Stimulated activated CD4-positive, alpha-beta T cell treated with anti-CD3 and anti-CD28 coated beads, TNF-alpha, amount 100 ng/mL, for 4 hours (primary cell): ENCODE measurements around the gene GFPT1.
"Not testable (repeated sequence)": the region's sequence is repeated elsewhere in the genome, so short reads cannot be mapped to it uniquely, and the experiment has no call there.

Experiments
- DNase-seq, 3 experiments: peaks; one replicate each; pipeline ENCODE4 v3.0.0-alpha.2; 2020; ENCODE audit warnings: low read depth in 3 of 3

The GFPT1 gene

GRCh38 chr2:69386789-69387734, at the start of gene GFPT1:
Gene GFPT1, minus strand, starts transcription at chr2:69387227. Its CDS starts 156 bp downstream, at chr2:69387071.
- DNase-seq, result peak; percentile 83 to 87 (median 84)

DNA sequence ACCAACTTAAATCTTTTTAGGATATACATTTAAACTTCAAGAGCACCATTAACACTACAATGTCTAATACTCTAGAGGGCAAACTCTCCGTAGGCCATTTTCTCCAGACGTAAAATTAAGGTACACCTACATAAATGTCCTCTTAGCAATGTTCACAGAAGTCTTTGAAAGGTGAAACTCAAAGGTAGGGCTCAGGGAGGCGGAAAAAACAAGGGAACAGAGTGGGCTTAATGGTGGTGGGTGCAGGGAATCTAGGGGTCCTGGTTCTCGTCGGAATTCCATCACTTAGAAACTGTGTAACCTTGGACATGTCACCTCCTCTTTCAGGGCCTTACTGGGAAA, 49.5 kb upstream of the GFPT1 start:
- no peak for DNase-seq

DNA sequence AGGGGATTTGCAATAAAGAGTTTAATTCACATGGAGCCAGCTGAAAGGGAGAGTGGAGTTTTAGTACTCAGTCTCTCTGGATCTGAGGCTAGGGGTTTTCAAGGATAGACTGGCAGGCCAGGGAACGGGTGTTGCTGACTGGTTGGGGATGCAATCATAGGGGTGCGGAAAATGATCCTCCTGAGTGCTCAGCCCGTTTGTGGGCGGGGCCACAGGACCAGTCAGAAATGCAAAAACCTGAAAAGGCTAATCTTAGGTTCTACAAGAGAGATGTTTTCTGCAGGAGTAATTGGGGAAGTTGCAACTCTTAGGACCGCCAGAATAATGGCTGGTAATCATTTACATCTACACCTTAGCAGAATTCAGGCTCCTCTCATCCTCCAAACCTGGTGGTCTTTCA, 47.7 kb upstream of the GFPT1 start:
- DNase-seq, result no peak

- DNase-seq, result no peak
These were observed 42.6 kb upstream of the GFPT1 start for GRCh38 chr2:69429491-69430183.

- no peak for DNase-seq
These were observed 42.0 kb upstream of the GFPT1 start for GRCh38 chr2:69428981-69429380.

DNA sequence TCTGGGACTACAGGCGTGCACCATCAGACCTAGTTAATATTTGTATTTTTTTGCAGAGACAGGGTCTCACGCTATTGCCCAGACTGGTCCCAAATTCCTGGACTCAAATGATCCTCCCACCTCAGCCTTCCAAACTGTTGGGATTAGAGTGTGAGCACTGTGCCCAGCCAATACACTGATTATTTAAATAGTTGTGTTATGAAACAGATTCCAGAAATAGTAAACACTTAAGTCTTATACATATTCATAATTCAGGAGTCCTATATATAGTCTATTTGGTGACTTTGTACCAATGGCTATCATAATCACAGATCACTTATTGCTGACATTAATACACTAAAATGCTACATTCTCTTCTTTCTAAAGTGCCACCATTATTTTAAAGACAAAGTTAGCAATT, 37.4 kb upstream of the GFPT1 start:
- no peak for DNase-seq

DNA sequence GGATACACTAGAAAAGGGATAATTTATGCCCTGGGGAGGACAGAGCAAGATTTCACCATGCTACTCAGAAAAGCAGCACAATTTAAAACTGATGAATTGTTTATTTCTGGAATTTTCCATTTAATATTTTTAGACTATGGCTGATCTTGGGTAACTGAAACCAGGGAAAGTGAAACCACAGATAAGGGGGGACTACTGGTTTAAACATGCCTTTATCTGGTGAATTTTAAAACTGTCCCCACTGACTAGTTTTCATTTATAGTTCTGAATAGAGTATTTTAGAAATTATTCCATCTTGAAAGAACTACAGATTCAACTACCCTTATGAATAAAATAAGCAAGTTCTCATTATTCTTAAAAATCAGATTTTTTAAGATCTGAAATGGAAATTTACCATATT, 35.2 kb upstream of the GFPT1 start:
- no peak for DNase-seq

DNA sequence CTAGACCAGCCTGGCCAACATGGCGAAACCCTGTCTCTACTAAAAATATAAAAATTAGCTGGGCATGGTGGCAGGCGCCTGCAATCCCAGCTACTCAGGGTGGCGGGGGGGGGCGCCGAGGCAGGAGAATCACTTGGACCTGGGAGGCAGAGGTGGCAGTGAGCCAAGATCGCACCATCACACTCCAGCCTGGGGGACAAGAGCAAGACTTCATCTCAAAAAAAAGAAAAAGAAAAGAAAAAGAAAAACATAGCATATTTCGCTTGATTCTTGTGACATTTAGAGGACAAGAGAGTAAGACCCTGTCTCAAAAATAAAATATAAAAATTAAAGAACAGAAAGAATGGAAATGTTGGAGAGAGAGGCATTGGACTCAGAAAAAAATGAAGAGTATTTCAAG, 32.1 kb upstream of the GFPT1 start:
- DNase-seq, result not testable (repeated sequence)

DNA sequence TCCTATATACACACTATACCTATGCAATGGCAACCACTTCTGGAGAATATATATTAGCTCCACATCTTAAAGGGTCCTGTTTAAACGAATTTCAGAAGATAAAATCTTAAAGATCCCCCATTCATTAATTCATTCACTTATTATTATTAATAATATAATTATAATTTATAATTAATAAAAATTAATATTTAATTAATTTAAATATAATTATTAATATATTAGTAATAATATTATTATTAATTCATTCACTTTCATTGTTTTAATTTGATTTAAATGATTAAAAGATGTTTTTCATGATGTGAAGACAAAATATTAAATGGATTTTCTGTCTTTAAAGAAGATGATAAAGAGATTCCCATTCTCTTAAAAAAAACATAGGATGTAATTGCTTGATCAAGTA, 29.1 kb upstream of the GFPT1 start:
- DNase-seq, result no peak

- DNase-seq, result no peak
These were observed 24.1 kb upstream of the GFPT1 start for GRCh38 chr2:69411120-69411519.

DNA sequence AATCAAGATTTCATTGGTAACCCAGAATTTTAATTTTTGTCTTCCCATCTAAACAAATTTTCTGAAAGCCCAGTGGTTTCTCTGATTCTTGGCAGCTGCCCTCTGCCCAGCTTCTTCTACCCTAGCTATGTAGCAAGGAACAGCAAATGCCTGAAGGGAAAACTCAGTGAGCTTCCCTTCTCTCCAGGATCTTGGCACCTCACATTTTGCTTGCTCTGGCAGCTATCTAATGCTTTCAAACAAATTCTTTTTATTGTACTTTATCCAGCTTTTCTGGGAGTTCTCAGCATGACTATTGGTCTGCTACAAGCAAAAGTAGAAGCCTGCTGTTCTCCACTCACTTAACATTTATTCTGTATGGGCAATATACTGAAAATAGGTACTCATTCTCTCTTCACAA, 18.3 kb upstream of the GFPT1 start:
- no peak for DNase-seq

GRCh38 chr2:69400121-69400520, 13.1 kb upstream of the GFPT1 start:
- DNase-seq, result no peak

DNA sequence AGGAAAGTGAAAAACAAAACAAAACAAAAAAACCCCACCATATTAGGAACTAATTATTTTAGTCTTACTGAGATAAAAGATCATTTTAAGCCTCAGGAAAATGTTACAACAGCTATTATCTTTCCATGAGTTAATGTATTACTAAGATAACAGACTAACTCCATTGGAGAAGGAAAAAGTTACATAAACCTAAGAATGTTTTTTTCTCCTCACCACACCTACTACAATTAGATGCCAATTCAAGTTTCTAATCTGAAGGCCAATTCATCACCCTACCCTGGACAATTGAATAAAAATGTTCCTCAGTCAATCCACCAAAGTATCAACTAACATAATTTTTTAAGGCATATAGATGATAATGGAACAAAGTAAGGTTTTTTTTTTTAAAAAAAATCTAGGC, 10.2 kb upstream of the GFPT1 start:
- DNase-seq, result no peak

DNA sequence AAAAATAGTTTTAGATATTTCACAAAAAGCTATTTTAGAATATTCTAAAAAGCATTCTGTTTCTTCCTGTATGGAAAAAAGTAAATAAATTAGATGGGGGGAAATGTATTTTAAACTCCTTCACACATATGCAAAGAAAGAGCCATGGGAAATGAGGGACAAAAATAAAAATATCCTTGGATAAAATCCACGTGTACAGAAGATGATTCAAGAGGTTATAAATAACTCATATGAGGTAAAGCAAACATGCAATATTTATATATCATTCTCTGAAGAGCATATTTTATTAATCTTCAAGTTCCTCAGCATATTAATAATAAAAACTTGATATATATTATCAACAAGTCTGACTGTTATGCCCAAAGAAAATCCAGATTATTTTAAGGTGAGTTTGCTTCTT, 8.8 kb upstream of the GFPT1 start:
- DNase-seq, result no peak

GRCh38 chr2:69393963-69394362, 6.9 kb upstream of the GFPT1 start:
- DNase-seq, result no peak

DNA sequence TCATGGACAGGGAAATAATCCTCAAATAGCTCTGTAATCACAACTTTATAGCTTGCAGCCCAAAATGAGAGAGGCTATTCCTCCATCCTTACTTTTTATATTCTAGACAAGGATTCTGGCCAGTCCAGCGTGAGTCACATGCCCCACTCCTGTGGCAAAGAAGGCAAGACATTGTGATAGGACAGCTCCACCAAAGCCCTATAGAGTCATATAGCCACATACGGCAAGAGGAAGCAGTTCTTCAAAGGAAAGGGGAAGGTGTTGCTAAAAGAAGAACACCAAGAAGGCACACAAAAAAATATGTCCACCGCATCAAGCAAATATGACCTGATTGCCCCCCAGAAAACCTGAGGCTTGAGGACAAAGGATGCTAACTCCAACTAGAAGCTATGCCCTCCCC, 3.4 kb upstream of the GFPT1 start:
- no peak for DNase-seq

- no peak for DNase-seq
These were observed 3.0 kb upstream of the GFPT1 start for GRCh38 chr2:69390001-69390400.

DNA sequence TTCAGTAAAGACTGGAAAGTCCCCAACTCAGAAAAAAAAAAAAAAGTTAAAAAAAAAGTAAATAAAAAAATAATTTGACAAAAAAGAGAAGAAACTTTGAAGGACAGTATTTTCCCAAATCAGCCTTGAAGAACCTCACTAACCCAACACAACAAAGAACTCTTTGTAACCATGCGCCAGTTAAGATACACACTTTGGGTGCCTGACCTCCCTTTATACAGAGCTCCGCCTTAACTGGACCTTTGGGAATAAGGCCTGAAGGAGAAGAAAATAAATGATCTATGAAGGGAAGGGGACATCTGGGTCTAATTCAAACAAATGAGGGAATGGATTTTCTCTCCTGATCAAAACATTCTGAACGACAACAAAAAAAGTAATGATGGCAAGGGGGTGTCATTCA, 2.2 kb upstream of the GFPT1 start:
- no peak for DNase-seq

DNA sequence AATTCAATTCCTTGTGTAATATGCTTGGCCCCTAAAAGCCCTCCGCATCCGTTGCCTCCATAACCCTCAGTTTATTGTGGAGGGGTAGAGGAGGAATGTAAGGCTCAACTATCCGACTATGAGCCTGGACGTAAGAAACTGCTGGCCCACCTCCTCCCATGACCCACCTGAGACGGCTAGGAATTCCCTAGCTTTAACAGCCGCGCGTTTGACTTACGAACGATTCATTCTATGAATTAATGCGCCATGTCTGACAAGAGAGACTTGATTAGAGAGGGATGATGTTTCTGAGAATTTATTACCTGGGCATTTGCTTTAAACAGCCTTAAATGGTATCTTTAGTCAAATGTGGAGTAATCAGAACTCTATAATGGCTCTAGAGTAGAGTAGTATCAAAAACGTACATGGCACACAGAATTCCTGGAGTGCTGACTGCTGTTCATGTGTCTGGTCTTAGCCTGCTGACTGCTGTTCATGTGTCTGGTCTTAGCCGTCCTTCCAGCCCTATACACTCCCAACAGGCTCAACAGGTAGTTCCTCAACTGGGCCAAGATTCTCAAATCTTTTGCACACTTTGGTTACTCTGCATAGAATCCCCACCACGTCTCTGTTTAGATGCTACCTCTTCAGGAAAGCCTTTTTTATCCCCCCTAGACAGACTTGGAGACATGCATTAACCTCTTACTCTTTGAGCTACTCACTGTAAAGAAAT, 899 bp upstream of the GFPT1 start:
- no peak for DNase-seq

GRCh38 chr2:69386360-69386759, 667 bp downstream of the GFPT1 start:
- no peak for DNase-seq

DNA sequence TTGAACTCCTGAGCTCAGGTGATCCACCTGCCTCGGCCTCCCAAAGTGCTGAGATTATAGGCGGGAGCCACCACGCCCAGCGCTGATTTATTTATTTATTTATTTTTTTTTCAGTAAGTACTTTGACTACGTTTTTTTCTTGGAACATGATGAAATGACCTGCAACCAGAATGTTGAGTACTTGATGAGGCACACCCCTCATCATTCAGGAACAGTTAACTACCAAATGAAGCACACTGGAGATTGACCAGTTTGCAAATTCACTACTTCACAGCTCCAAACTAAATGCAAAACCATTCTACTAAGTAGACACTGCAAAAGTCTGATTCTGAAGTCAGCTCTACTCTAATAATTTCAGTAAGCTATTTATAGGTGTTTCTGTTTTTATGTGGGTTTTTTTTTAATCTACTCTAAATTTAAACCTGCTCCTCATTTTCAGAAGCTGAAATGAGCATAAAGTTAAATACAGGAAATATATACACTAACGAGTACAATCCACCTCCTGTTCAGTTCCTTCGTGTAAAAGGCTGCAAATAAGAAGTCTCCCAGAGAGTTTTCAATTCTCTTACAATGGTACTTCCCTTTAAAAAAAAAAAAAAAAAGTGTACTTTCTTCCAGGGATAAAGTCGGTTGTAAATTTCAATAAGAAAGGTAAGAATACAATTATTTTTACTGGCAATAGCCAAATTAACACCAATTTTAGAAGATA, 1.4 kb downstream of the GFPT1 start:
- no peak for DNase-seq

- DNase-seq, result no peak
These were observed 2.4 kb downstream of the GFPT1 start for GRCh38 chr2:69384618-69385081.
